ENCODE measurements around the gene AP1B1. TPM values are rescaled to one million over a fixed set of nuclear protein-coding genes. Genes with fewer than 3 reads are reported as not detected.
A peak's percentile ranks its signal among the peaks of the same experiment; 100 is the strongest.

The AP1B1 gene
- total and polyA plus RNA-seq, 2 of the 13 experiments (the other 11 are each of a cell fraction or from before 2014, with no cell fraction given), result 26.6 to 29.7 TPM

- TF ChIP-seq ZNF552 (CRISPR knock-in tag; IDR thresholded peaks at IDR 0.05; ENCODE audit: borderline replicate concordance) (no peak), ZNF225 (CRISPR knock-in tag; IDR thresholded peaks at IDR 0.05) (no peak), E2F2 (CRISPR knock-in tag; IDR thresholded peaks at IDR 0.05; ENCODE audit: borderline replicate concordance) (no peak), EEA1 (CRISPR knock-in tag; IDR thresholded peaks at IDR 0.05; ENCODE audit: borderline replicate concordance) (no peak), ATF1 (CRISPR knock-in tag; IDR thresholded peaks at IDR 0.05) (no peak), ZNF629 (CRISPR knock-in tag; conservative IDR thresholded peaks at IDR 0.05) (peak; percentile 96), RFXANK (CRISPR knock-in tag; IDR thresholded peaks at IDR 0.05) (no peak), HMGXB4 (CRISPR knock-in tag; IDR thresholded peaks at IDR 0.05; ENCODE audit: borderline replicate concordance in 1 of 2, low read depth in 1 of 2) (peak in 1 of 2 experiments; percentile 48; a peak in 1 of 4 replicates), ZNF691 (CRISPR knock-in tag; IDR thresholded peaks at IDR 0.05; ENCODE audit: borderline replicate concordance, low read depth) (no peak), ZNF446 (CRISPR knock-in tag; IDR thresholded peaks at IDR 0.05) (no peak), PRMT3 (CRISPR knock-in tag; IDR thresholded peaks at IDR 0.05; ENCODE audit: borderline replicate concordance, low read depth) (no peak), CENPX (CRISPR knock-in tag; IDR thresholded peaks at IDR 0.05) (no peak), ZNF614 (CRISPR knock-in tag; IDR thresholded peaks at IDR 0.05; ENCODE audit: borderline replicate concordance) (0 out of 2 replicates have a peak, but pooled peaks have one; percentile 49), ATF3 (CRISPR knock-in tag; IDR thresholded peaks at IDR 0.05) (no peak), KMT2B (CRISPR knock-in tag; IDR thresholded peaks at IDR 0.05) (no peak), ARID3A (IDR thresholded peaks at IDR 0.05; ENCODE audit: low read depth, low read length) (peak; percentile 82), ZNF512 (CRISPR knock-in tag; IDR thresholded peaks at IDR 0.05) (no peak), ISX (CRISPR knock-in tag; conservative IDR thresholded peaks at IDR 0.05) (no peak), ZNF543 (CRISPR knock-in tag; IDR thresholded peaks at IDR 0.05) (no peak), TFDP1 (CRISPR knock-in tag; IDR thresholded peaks at IDR 0.05; ENCODE audit: borderline replicate concordance) (no peak), KDM1A (CRISPR knock-in tag; IDR thresholded peaks at IDR 0.05) (0 out of 2 replicates have a peak, but pooled peaks have one; percentile 76)
Observed at GRCh38 chr22:29394931-29395581, 6.7 kb upstream of the AP1B1 start (continued).

All from HepG2 (cell line).